Stomach (tissue), 4 donors: ENCODE data around the gene CHST11.

Source experiments
- POLR2A ChIP-seq, 4 donors: fragments of 450-650 bp; IDR thresholded peaks; one replicate each; pipeline ENCODE4 v1.6.1; 2016; ENCODE audit warnings: antibody characterized with exemption in 4 of 4, control low read depth in 2 of 4, mild to moderate bottlenecking in 1 of 4, moderate library complexity in 1 of 4
- POLR2AphosphoS5 ChIP-seq, 3 donors: sonication (generic); formaldehyde crosslinking; IDR thresholded peaks; one replicate each; pipeline ENCODE4 v1.6.1; 2016; ENCODE audit warnings: antibody characterized with exemption in 3 of 3
- TF ChIP-seq, protein P1 (sequence below), 7 experiments: fragments of 450-650 bp in 4 of 7; fragments of 200-600 bp in 3 of 7; sonication (generic) in 3 of 7; IDR thresholded peaks; one replicate each; pipeline ENCODE4 v1.5.1; 2016 to 2019; ENCODE audit warnings: antibody characterized with exemption in 7 of 7, control low read depth in 2 of 7, mild to moderate bottlenecking in 1 of 7

DNA sequence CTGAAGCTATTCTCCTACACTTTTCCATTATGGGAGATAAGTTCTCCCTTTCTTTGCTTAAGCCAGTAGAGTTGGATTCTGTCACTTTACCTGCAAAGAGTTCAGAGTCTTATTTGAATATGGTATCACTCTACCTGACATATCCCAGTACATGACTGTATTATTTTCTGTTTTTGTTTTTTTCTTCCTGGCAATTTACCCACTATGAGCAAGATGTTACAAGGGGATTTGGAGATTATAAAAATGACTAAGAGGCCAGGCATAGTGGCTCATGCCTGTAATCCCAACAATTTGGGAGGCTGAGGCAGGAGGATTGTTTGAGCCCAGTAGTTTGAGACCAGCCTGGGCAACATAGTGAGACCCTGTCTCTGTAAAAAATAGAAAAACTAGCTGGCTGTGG is 46.4 kb upstream of the CHST11 start:
- TF ChIP-seq, protein P1, sequence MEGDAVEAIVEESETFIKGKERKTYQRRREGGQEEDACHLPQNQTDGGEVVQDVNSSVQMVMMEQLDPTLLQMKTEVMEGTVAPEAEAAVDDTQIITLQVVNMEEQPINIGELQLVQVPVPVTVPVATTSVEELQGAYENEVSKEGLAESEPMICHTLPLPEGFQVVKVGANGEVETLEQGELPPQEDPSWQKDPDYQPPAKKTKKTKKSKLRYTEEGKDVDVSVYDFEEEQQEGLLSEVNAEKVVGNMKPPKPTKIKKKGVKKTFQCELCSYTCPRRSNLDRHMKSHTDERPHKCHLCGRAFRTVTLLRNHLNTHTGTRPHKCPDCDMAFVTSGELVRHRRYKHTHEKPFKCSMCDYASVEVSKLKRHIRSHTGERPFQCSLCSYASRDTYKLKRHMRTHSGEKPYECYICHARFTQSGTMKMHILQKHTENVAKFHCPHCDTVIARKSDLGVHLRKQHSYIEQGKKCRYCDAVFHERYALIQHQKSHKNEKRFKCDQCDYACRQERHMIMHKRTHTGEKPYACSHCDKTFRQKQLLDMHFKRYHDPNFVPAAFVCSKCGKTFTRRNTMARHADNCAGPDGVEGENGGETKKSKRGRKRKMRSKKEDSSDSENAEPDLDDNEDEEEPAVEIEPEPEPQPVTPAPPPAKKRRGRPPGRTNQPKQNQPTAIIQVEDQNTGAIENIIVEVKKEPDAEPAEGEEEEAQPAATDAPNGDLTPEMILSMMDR (IDR thresholded peaks at IDR 0.05) = no peak
- TF ChIP-seq POLR2A (IDR thresholded peaks at IDR 0.05) (no peak), POLR2AphosphoS5 (IDR thresholded peaks at IDR 0.05) (no peak)
